HG03175 (cell line): ENCODE measurements around the gene MSRB3.
"Not testable (repeated sequence)": the region's sequence is repeated elsewhere in the genome, so short reads cannot be mapped to it uniquely, and the experiment has no call there.

Experiments
- ATAC-seq: cut with Tn5 transposase; IDR thresholded peaks from one replicate; pipeline ENCODE4 v1.9.1; 2021; ENCODE audit warnings: mild to moderate bottlenecking, moderate library complexity; ENCODE audit not compliant: unreplicated experiment

Gene MSRB3

DNA sequence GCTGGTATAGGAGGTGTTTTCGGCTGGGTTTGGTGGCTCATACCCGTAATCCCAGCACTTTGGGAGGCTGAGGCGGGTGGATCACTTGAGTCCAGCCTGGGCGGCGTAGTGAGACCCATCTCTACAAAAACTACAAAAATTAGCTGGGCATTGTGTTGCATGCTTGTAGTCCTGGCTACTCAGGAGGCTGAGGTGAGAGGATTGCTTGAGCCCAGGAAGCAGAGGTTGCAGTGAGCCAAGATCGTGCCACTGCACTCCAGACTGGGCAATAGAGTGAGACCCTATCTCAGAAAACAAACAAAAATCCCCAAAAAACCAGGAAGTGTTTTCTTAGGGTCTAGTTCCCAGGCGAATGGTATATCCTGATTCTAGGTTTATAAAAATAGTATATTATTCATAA lies 7.0 kb downstream of the MSRB3 start:
- not testable (repeated sequence) for ATAC-seq

DNA sequence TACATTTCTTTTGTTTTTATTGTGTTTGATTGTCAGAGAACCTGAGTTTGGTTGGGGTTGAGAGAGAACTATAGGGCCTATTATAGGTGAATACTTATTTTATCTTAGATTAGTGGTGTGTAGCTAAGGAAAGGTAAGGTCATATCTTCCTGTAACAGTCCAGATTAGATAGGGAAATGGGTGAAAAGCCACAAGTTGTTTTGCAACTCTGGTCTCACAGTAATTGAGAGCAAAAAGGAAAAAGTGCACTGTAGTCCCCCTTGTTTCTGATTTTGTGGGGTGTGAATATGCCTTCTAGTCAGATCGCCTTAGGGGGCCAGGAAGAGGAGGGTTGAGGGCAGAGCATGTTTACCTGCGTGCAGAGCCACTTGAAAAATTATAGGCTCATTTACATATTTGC lies 8.9 kb downstream of the MSRB3 start:
- ATAC-seq: no peak

DNA sequence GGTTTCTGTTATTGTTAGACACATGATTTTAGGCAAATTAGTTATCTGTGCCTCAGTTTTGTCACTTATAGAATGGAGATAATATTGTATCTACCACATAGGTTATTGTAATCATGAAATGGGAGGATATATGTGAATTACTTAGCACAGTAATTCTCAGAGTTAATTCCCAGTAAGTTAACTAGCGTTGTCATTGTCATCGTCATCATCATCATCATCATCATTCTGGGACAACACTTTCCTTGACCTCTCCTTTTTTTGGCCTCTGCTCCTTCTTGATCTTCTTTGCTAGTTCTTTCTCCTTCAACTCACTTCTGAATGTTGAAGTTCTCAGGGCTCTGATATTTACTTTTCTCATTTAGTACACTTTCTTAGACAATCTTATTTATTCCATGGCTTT lies 13.8 kb downstream of the MSRB3 start:
- no peak for ATAC-seq

DNA sequence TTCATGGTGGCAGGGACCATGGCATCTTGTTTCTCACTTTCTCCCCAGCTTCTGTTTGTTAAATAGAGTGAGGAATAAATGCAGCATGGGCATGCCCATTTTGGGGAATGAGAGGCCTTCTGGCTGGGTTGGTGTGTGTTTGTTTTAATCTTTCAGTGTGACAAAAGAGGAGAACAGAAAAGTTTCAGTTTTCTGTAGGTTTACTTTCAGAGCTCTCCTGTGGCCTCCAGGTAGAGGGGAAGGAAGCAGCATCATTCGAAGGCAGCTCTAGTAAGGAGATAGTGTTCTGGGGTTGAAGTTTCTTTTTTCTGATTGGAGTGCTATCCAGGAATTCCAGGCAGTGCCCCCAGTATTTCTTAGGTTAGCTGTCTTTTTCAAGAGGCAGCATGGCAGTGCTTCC lies 15.3 kb downstream of the MSRB3 start:
- no peak for ATAC-seq

DNA sequence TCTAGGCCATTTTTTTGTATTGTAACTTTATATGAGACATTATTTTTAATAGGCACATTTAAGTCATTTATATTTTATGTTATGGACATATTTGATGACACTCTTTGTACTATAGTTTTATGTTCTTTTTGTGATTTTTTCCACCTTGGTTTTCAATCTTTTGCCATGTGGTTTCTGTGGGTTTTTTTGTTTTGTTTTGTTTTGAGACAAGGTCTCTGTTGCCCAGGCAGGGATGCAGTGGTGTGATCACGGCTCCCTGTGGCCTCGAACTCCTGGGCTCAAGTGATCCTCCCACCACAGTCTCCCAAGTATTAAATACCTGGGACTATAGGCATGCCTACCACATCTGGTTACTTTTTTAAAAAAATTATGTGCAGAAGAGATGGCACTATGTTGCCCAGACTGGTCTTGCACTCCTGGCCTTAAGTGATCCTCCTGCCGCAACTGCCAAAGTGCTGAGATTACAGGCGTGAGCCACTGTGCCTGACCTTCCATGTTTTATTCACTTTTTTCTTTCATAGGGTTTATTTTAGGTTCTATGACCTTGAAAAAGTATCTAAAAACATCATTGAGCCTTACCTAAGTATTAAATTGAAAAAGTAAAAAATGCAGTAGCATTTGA lies 16.3 kb downstream of the MSRB3 start:
- ATAC-seq: no peak

DNA sequence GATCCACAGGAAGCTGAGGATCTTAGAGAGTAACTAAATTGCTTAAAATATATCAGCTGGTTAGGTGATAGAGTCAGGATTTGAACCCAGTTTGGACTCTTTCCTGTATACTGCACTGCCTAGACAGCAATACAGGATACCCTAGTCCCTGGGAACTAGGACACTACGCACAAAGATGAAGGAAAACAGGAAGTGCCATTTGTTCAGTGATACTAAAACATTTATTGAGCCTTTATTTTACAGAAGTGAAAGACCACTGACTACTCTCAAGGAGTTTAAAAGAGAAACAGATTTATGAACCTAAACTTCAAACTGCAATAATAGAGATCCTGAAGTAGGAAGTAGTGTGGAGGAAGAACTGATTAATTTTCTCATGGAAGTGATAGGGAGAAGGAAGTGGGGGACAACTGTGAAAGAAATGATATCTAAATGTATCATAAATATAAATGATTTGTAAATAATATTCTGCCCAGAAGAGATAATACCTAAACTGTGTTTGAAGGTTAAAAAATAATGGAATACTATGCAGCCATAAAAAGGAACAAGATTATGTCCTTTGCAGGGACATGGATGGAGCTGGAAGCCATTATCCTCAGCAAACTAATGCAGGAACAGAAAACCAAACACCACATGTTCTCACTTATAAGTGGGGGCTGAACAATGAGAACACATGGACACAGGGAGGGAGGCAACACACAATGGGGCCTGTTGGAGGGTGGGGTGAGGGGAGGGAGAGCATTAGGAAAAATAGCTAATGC lies 18.2 kb downstream of the MSRB3 start:
- no peak for ATAC-seq

DNA sequence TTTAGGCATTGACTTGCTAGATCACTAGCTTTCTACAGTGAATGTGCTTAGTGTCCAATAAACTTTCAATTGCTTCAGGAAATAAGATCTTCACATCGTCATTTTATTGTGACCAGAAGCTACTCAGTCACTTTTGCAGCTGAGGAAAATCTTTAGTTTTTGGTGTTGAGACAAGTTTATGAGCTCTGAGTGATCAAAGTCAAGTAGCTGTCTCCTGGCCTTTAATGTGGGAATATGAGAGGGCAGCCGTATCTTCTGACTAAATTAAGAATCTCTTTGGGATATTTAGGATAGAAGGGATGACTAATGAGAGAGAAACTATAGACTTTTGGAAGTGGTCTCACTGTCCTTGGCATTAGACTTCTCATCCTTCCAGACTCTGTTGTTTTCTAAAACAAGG lies 21.6 kb downstream of the MSRB3 start:
- no peak for ATAC-seq

DNA sequence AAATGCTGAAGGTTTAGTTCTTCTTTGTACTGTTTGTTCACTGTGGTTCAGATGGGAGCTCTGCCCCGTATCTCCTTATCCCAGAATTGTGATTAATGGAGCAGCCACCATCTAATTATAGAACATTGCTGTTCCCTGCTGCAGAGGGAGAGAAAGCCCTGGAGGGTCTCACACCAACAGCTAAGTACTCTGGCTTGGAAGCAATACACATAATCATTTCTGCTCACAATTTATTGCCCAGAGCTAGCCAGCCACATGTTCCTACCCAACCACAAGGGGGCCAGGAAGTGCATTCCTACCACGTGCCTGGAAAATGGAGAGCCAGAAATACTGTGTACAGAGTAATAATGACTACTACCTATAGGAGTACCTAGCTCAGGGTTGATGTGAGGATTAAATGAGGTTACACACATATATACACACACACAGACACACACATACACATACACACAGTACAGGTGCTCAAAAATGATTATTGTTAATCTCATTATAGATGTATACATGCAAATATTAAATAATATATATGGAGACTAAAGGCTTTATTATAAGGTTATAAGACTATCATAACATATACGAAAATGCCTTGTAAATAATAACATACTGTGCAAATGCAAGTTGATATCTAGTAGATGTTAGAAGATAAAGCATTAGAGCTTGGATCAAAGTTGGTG lies 22.3 kb downstream of the MSRB3 start:
- ATAC-seq: no peak

DNA sequence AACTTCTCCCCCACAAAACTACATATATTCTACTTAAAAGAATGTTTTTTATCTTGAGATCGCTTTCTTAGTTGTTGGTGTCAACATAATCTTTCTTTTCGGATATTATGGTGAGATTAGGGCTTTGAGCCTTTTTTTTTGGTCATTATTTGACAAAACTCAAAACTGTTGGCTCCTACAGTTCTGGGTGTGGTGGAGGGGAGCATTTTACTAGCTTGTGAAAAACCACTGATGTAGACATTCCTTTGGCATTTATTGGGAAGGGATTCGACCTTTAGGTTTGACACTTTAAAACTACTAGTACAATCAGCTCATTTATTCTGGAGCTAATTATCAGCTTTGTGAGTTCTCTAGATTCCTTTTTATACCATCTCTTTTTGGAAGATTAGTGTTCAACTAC lies 24.4 kb downstream of the MSRB3 start:
- no peak for ATAC-seq

DNA sequence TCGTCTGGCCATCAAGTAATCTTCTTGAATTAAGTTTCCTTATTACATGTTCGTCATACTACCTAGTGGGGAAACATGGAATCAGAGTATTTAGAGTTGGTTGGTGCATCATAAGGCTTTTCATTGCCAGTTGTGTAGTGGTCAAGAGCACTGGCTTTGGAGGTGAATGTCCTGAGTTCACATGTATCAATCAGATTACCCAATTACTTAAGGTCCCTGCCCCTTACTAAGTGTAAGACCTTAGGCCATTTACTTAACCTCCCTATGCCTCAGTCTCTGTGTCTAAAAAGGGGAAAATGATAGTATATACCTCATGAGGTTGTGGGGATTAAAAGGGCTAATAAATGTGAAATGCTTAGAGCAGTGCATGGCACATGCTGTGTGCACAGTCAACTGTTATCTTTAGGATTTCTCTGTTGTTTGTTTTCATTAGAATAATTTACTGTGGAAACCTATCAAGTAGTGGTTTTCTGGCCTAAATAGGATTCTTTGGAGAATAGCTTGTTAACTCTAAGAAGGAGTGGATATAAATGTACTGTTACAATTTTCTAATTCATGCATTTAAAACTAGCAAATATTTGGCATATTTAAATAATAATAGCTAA lies 27.0 kb downstream of the MSRB3 start:
- no peak for ATAC-seq

DNA sequence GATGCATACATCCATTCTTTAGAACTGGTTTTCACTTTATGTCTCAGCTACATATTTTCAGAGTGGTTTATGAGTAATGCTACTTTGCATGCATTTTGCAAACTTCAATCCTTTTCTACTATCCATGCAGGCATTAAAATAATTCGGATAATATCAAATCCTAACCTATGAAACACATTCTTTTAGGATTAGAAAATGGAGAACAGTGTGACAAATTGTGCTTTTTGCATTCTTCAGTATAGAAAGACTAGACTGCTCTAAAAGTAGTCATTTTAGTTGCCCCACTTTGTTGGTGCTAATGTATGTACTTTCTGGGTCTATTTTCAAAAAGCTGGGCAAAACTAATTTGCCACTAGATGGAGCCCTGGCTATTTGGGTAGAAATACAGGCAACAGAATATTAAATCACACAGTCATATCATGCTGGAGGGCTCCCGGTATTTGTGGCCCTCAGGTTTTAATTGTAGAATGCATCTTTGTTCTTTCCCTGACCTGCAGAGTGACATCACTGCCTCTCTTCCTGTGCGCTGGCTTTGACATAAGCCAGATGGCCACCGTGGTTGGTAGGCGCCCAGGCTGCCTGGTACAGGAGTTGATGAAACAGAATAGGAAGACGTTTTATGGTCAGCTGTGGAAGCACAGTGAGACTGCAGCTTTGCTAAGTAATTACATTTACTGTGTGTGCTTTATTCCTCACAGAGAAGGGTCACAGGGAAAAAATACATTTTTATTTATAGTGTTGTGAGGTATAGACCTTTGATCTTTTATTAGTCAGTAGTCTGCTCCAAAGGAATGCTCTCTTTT lies 28.1 kb downstream of the MSRB3 start:
- no peak for ATAC-seq

DNA sequence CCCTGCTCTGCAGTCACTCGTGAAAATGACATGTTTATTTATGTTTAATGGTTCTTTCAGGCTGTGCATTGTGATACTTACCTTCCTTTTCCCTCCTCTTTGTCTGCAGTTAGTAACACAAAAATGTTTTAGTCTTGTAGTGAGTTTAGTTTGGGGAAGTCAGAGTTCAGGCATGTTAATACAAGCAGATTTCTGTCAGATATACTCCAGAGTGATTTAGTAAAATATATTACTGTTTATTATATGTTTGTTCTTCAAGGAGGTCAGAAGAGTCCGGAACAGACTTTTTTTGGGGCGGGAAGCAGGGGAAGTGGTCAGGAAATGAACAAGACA lies 28.7 kb downstream of the MSRB3 start:
- ATAC-seq: no peak

DNA sequence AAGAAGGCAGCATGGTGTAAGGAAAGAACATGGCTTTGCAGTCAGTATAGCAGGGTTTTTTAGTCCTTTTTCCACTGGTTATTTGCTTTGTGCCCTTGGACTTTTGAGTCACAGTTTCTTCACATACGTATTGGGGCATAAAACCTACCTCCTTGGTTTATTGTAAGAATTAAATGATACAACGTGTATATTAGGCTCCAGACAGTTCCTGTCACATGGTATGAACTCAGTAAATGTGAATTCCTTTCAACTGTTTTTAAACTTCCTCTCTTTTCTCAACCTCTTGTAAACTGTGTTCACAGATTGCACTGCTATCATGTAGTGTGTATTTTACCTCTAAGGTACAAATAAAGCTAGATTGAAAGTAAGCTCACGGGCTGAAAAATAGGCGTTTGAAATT lies 29.5 kb downstream of the MSRB3 start:
- no peak for ATAC-seq

DNA sequence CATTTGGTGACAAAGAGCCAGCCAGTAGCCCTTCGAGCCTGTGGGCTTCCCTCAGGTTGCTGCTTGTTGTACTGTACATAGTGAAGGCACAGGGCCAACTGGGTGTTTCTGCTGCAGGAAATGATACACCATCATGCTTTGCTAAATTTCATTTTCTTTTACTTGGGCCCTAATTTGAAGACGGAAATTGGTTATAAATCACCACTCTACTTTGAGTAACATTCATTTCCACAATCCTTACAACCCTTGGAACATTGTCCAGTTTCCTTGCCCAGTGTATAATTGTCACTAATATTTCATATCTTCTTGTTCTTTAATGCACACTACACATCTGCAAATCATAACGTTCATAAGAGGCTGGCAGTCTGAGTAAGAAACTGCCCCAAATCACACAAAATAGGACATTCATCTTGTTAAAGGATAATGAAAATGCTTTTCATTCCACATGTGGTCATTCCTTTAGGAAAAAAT lies 30.2 kb downstream of the MSRB3 start:
- no peak for ATAC-seq

DNA sequence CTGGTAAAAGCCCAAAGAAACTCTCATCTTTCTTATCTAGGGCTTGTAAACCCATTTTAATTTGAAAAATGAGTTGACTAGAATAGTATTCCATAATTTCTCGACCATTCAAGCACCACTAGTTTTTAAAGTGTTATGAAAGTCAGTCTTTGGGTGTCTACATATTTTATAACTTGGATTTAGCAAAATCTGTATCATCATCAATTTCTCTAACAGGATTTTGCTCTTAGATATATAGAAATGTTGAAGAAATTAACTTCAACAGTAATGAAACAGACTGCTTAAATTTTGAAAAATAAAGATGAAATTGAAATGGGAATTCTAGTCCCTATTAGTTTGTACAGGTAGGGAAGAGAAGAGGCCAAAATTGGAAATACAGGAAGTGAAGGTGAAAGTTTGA lies 32.8 kb downstream of the MSRB3 start:
- ATAC-seq: no peak

DNA sequence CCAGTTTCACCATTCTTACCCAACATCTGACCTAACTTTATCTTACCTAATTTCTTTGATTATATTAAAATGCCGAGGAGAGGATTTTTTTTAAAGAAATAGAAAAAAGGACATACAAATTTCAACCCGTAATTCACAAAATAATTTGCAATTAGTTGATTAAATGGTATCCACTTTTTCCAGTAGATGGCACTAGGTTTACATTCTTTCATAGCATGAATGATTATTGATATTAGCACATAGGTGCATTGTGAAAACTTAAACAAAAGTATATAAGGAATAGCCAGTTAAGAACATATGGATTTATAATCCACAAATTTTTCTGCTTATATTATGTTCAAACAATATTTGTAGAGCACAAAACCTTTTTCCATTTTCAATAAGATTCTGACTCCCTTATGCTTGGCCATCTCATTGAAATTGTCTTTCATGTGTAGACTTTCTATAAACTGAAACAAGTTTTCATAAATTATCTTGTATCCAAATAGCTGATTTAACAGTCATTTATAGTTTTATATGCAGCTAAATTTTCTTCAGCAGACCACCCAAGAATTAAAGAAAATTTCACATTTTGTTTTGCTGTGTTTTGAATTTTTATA lies 35.3 kb downstream of the MSRB3 start:
- no peak for ATAC-seq

DNA sequence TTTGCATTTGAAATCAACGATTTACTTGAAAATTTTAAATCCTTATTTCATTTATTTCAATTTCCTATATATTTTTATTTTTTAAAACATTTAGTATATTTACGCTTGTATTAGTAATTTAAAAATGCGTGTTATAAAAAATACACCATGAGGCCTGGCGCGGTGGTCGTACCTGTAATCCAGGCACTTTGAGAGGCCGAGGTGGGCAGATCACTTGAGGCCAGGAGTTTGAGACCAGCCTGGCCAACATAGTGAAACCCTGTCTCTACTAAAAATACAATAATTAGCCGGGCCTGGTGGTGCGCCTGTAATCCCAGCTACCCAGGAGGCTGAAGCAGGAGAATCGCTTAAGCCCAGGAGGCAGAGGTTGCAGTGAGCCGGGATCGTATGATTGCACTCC lies 36.8 kb downstream of the MSRB3 start:
- ATAC-seq: not testable (repeated sequence)

DNA sequence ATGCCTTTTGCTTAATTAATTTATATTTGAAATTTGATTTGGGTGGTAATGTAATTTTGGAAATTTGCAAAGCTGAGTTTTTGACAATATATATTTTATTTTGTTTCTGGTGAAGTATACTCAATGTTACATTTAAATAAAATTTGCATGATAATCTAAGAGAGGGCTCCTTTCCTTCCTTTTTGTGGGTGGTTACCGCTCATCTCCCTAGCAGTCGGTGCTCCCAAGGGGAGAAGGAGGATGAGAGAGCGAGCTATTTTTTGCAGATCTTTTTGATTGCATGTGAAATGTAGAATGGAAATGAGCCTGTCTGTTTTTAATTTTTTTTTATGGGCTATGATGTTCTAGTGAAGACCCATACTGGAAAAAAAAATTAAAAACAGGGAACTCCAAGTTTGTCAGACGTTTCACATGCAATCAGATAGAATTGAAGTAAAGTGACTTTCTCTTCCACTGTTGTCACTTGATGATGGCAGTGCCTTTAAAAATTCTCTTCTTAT lies 39.8 kb downstream of the MSRB3 start:
- ATAC-seq: no peak

DNA sequence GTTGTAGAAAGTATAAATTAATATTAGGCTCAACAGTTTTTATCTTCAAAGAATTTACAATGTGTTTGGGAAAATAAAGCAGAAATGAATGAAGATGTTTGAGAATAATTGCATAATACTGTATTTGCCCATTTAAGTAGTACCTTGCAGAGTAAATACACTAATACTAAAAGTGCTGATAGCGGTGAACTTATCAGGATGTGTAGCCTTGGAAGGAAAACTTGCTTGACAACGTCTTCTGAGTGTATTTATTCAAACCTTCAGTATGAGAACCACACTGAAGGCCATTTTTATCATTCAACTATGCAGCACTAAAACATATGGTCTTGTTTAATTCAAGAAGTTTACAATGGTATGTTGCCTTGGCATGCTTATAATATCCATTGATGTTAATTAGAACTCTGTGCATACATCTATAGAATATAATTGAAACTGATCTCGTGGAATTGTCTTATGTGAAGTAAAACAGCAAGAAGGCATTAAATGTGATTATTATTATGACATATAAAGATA lies 41.3 kb downstream of the MSRB3 start:
- no peak for ATAC-seq

DNA sequence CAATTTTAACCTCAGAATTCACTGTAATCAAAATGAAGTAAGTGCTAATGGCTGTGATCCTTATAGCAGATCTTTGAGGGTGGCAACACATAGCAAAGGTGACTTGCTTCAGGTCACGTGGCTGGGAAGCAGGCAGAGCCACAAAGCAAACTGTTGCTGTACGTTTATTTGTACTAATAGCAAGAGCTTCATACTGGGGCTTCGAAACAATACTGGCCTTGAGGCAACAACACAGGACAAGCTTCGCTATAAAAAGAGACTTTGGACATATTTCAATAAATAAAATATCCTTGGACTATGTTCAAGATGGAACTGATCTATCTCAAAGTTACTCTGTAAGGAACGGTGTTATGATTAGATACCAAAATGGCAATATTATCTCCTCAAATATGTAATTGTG lies 44.6 kb downstream of the MSRB3 start:
- ATAC-seq: no peak
